ENCODE measurements around the gene RUBCNL.

- TF ChIP-seq CTCF (IDR thresholded peaks at IDR 0.05) (no peak), POLR2A (IDR thresholded peaks at IDR 0.05) (no peak)
These were observed 46.4 kb downstream of the RUBCNL start for GRCh38 chr13:46340631-46341111.
